GM23248 (cell line): ENCODE results near the gene TLK1.

Experiments used
- EZH2 ChIP-seq: fragments of 200-600 bp; sonication (generic); IDR thresholded peaks from 2 replicates; pipeline ENCODE4 v1.6.1; 2018; ENCODE audit warnings: antibody characterized with exemption, mild to moderate bottlenecking; ENCODE audit not compliant: insufficient read depth, poor library complexity, severe bottlenecking
- EZH2phosphoT487 ChIP-seq: fragments of 200-600 bp; sonication (generic); IDR thresholded peaks from 2 replicates; pipeline ENCODE4 v1.6.1; 2018; ENCODE audit warnings: antibody characterized with exemption, moderate library complexity, mild to moderate bottlenecking, low read depth; ENCODE audit not compliant: insufficient read depth

- TF ChIP-seq EZH2 (no peak), EZH2phosphoT487 (no peak)
Measured at GRCh38 chr2:171042253-171042969, 118.3 kb downstream of the TLK1 start.
